ENCODE data around the gene PPDPF. TPM values are rescaled to one million over a fixed set of nuclear protein-coding genes. Genes with fewer than 3 reads are reported as not detected.

PPDPF gene
- total and polyA plus RNA-seq, 2 donors (not counting 3 experiments of a cell fraction or from before 2014, with no cell fraction given): 52.2 to 219 TPM

DNA sequence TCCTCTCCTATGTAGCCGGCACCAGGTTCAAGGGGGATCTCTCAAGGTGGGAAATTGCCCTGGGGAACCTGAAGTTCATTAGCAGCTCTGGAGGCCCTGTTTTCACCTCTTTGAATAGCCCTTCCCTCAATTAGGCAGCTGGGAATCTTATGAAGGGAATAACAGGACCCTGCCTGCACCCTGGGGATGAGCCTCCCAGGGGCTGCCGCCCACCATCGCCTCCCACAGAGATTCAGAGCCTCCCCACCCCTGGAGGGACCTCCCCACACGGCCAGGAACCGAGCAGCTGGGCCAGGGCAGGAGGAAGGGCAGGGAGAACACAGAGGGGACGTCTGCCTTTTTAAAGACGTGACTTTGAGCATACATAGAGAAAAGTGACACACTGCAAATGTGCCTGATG is 17.0 kb upstream of the PPDPF start:
- Histone ChIP-seq H3K4me3 (replicated peaks in 1 of 3; ENCODE audit: insufficient read depth in 1 of 3, low read depth in 1 of 3, low read length in 3 of 3) (no peak overlapping the region), H3K9me1 (replicated peaks; ENCODE audit: control insufficient read depth, extremely low read depth, insufficient read depth, low read length) (no peaks in the 10 kb centered on the region), H3K4me2 (ENCODE audit: insufficient read depth, low read length) (no peak overlapping the region), H3K9ac (replicated peaks; ENCODE audit: extremely low read depth, insufficient read depth, low read length) (no peak overlapping the region), H3K36me3 (ENCODE audit: control insufficient read depth in 2 of 2, extremely low read depth in 1 of 2, insufficient read depth in 2 of 2, low read length in 2 of 2) (no peaks in the 10 kb centered on the region), H3K27me3 (ENCODE audit: control insufficient read depth in 2 of 2, insufficient read depth in 2 of 2, low read length in 2 of 2) (no peaks in the 10 kb centered on the region), H3K4me1 (ENCODE audit: control insufficient read depth, extremely low read depth, insufficient read depth, low read length) (no peaks in the 10 kb centered on the region), H3K79me2 (ENCODE audit: control insufficient read depth, insufficient read depth, low read length) (no peaks in the 10 kb centered on the region), H3K27ac (ENCODE audit: insufficient read depth, low read depth, low read length) (no peak overlapping the region), H2AFZ (ENCODE audit: low read depth, low read length) (no peak overlapping the region), H4K20me1 (replicated peaks; ENCODE audit: control insufficient read depth, extremely low read depth, insufficient read depth, low read length) (no peaks in the 10 kb centered on the region), H3K9me3 (replicated peaks; ENCODE audit: control insufficient read depth, insufficient read depth, low read length) (no peaks in the 10 kb centered on the region)
- no TSS peak for BruUV-seq (replicated peaks)
- DNase-seq (ENCODE audit: low read depth, low spot score) (no peak), FAIRE-seq (no peak)
- dilution Hi-C loops (cut with MboI; ENCODE audit: extremely low pct_ligation_motif_present, low sequenced_read_pairs) (no loop called here), intact Hi-C loops (cut with micrococcal nuclease) (no loop called here)
- CTCF ChIA-PET: interaction anchor here (0.9 to 1.0 kb wide), 2 partner anchors 14 to 43 kb away, joined by 3 read pairs; no protein-coding TSS in a partner anchor
- POLR2A ChIA-PET: no interaction called here
- no peak for TF ChIP-seq JUN (IDR thresholded peaks at IDR 0.05; ENCODE audit: borderline replicate concordance, insufficient read depth, insufficient read length, low read depth)
- TF ChIP-seq EZH2 (IDR thresholded peaks at IDR 0.05; ENCODE audit: borderline replicate concordance, low read depth, low read length, severe bottlenecking): no peak
- TF ChIP-seq GATA2 (IDR thresholded peaks at IDR 0.05; ENCODE audit: insufficient read depth, insufficient read length, low read depth, low read length): no peak
- no peak for TF ChIP-seq POLR2AphosphoS5 (IDR thresholded peaks at IDR 0.05; ENCODE audit: insufficient read depth, low read depth, low read length)
- TF ChIP-seq, protein P1, sequence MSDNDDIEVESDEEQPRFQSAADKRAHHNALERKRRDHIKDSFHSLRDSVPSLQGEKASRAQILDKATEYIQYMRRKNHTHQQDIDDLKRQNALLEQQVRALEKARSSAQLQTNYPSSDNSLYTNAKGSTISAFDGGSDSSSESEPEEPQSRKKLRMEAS (IDR thresholded peaks at IDR 0.05; ENCODE audit: insufficient read depth, insufficient read length): no peak
- no peak for TF ChIP-seq POLR2A (IDR thresholded peaks at IDR 0.05; ENCODE audit: low read depth, low read length)
- TF ChIP-seq MYC (IDR thresholded peaks at IDR 0.05; ENCODE audit: low read depth, low read length): no peak
- no peak for TF ChIP-seq FOS (IDR thresholded peaks at IDR 0.05; ENCODE audit: borderline replicate concordance, insufficient read depth, low read length)
- no peak for TF ChIP-seq CTCF (IDR thresholded peaks at IDR 0.05; ENCODE audit: extremely low read depth in 1 of 2, insufficient read depth in 1 of 2, low read depth in 1 of 2, low read length in 2 of 2)
